ENCODE data around the gene IQCF2.

GRCh38 chr3:51904034-51904823 lies 42.8 kb downstream of the IQCF2 start:
- no peak for TF ChIP-seq CTCF (IDR thresholded peaks at IDR 0.05)
- no peak for TF ChIP-seq POLR2A (IDR thresholded peaks at IDR 0.05)
- no peak for TF ChIP-seq POLR2AphosphoS5 (IDR thresholded peaks at IDR 0.05; ENCODE audit: insufficient read depth in 1 of 2, low read depth in 1 of 2)

Data from vagina (tissue), 2 donors.